Activated naive CD4-positive, alpha-beta T cell treated with anti-CD3 and anti-CD28 coated beads, Interleukin-2, amount 10 ng/mL, durations not matched to agents 7 days and 5 days (primary cell): Measurements from ENCODE around the gene ZNF282.
A peak's percentile ranks its signal among the peaks of the same experiment; 100 is the strongest.
"Not testable (repeated sequence)": the region's sequence is repeated elsewhere in the genome, so short reads cannot be mapped to it uniquely, and the experiment has no call there.

Experiments used
- CTCF ChIA-PET: fragments of 350-600 bp; sonication (Branson Sonifier 250); formaldehyde crosslinking; loops from one replicate; lab custom pipeline; 2021; ENCODE audit warnings: antibody characterized with exemption; lab: Charles Lee
- DNase-seq: peaks from one replicate; pipeline ENCODE4 v3.0.0-alpha.2; 2020
- H3K27ac Mint-ChIP-seq: one replicate; pipeline ENCODE4 v1.8.0; 2021; ENCODE audit warnings: mild to moderate bottlenecking, moderate library complexity, mixed read lengths
- H3K27me3 Mint-ChIP-seq: one replicate; pipeline ENCODE4 v1.8.0; 2021; ENCODE audit warnings: mild to moderate bottlenecking, mixed read lengths
- H3K36me3 Mint-ChIP-seq: one replicate; pipeline ENCODE4 v1.8.0; 2021; ENCODE audit warnings: mixed read lengths
- H3K4me1 Mint-ChIP-seq: one replicate; pipeline ENCODE4 v1.8.0; 2021; ENCODE audit warnings: mixed read lengths
- H3K4me3 Mint-ChIP-seq: one replicate; pipeline ENCODE4 v1.8.0; 2021; ENCODE audit warnings: mild to moderate bottlenecking, moderate library complexity, mixed read lengths
- H3K9me3 Mint-ChIP-seq: one replicate; pipeline ENCODE4 v1.8.0; 2021; ENCODE audit warnings: mixed read lengths

ZNF282 gene

GRCh38 chr7:149223761-149224160 is 28.4 kb downstream of the ZNF282 start:
- Mint-ChIP-seq H3K4me1 (no peaks in the 10 kb centered on the region), H3K27me3 (no peaks in the 10 kb centered on the region), H3K27ac (no peak overlapping the region), H3K4me3 (no peak overlapping the region), H3K36me3 (peaks cover 32% of the 10 kb centered on the region), H3K9me3 (no peaks in the 10 kb centered on the region)
- DNase-seq: no peak
- CTCF ChIA-PET: interaction anchor here (1.2 kb wide), 1 partner anchor 13 kb away, joined by 3 read pairs; no protein-coding TSS in a partner anchor

- CTCF ChIA-PET: interaction anchor here (1.2 kb wide), 1 partner anchor 14 kb away, joined by 3 read pairs; no protein-coding TSS in a partner anchor
- no peak for DNase-seq
- H3K27me3 Mint-ChIP-seq: no peaks in the 10 kb centered on the region
- no peaks in the 10 kb centered on the region for H3K9me3 Mint-ChIP-seq
- peaks cover 27% of the 10 kb centered on the region for H3K36me3 Mint-ChIP-seq
- no peak overlapping the region for H3K27ac Mint-ChIP-seq
- no peak overlapping the region for H3K4me3 Mint-ChIP-seq
- H3K4me1 Mint-ChIP-seq: no peaks in the 10 kb centered on the region
These were observed 29.0 kb downstream of the ZNF282 start for GRCh38 chr7:149224352-149224751.

- no peak overlapping the region for H3K27ac Mint-ChIP-seq
- peaks cover 21% of the 10 kb centered on the region for H3K36me3 Mint-ChIP-seq
- H3K4me3 Mint-ChIP-seq: no peak overlapping the region
- no peaks in the 10 kb centered on the region for H3K27me3 Mint-ChIP-seq
- no peaks in the 10 kb centered on the region for H3K9me3 Mint-ChIP-seq
- CTCF ChIA-PET: interaction anchor here (1.2 kb wide), 1 partner anchor 14 kb away, joined by 3 read pairs; no protein-coding TSS in a partner anchor
- no peak for DNase-seq
- H3K4me1 Mint-ChIP-seq: no peaks in the 10 kb centered on the region
These were observed 29.8 kb downstream of the ZNF282 start for GRCh38 chr7:149225106-149225505.

- CTCF ChIA-PET: no interaction called here
- H3K27me3 Mint-ChIP-seq: peaks cover under 1% of the 10 kb centered on the region
- H3K4me3 Mint-ChIP-seq: no peak overlapping the region
- no peak overlapping the region for H3K27ac Mint-ChIP-seq
- H3K36me3 Mint-ChIP-seq: peaks cover 21% of the 10 kb centered on the region
- no peaks in the 10 kb centered on the region for H3K4me1 Mint-ChIP-seq
- no peak for DNase-seq
- H3K9me3 Mint-ChIP-seq: no peaks in the 10 kb centered on the region
These were observed 30.3 kb downstream of the ZNF282 start for GRCh38 chr7:149225656-149226055.

- H3K27me3 Mint-ChIP-seq, H3K4me3 Mint-ChIP-seq, H3K27ac Mint-ChIP-seq, H3K4me1 Mint-ChIP-seq, DNase-seq, H3K9me3 Mint-ChIP-seq, CTCF ChIA-PET: not testable (repeated sequence)
- peaks cover 16% of the 10 kb centered on the region for H3K36me3 Mint-ChIP-seq
These were observed 31.0 kb downstream of the ZNF282 start for GRCh38 chr7:149226366-149226765.

GRCh38 chr7:149226840-149227494 is 31.6 kb downstream of the ZNF282 start:
- no peak for DNase-seq
- Mint-ChIP-seq H3K4me3 (no peak overlapping the region), H3K9me3 (no peaks in the 10 kb centered on the region), H3K27me3 (peaks cover 7% of the 10 kb centered on the region), H3K27ac (no peak overlapping the region), H3K4me1 (no peaks in the 10 kb centered on the region), H3K36me3 (peaks cover 11% of the 10 kb centered on the region)
- CTCF ChIA-PET: no interaction called here

GRCh38 chr7:149228831-149229471 is 33.6 kb downstream of the ZNF282 start:
- H3K36me3 Mint-ChIP-seq: peaks cover 9% of the 10 kb centered on the region
- no peak overlapping the region for H3K4me3 Mint-ChIP-seq
- no peaks in the 10 kb centered on the region for H3K9me3 Mint-ChIP-seq
- DNase-seq: no peak
- H3K27me3 Mint-ChIP-seq: peaks cover 20% of the 10 kb centered on the region
- CTCF ChIA-PET: interaction anchor here (0.8 kb wide), 1 partner anchor 14 kb away, joined by 4 read pairs; no protein-coding TSS in a partner anchor
- no peaks in the 10 kb centered on the region for H3K4me1 Mint-ChIP-seq
- no peak overlapping the region for H3K27ac Mint-ChIP-seq

GRCh38 chr7:149229526-149229925 is 34.2 kb downstream of the ZNF282 start:
- no peak overlapping the region for H3K27ac Mint-ChIP-seq
- no peak for DNase-seq
- H3K36me3 Mint-ChIP-seq: peaks cover 9% of the 10 kb centered on the region

GRCh38 chr7:149232362-149232761 is 37.0 kb downstream of the ZNF282 start:
- H3K27ac Mint-ChIP-seq: no peak overlapping the region
- DNase-seq: no peak
- no peaks in the 10 kb centered on the region for H3K9me3 Mint-ChIP-seq
- no peaks in the 10 kb centered on the region for H3K36me3 Mint-ChIP-seq
- H3K27me3 Mint-ChIP-seq: peaks cover 27% of the 10 kb centered on the region
- CTCF ChIA-PET: interaction anchor here (0.9 to 2.2 kb wide), 2 partner anchors 37 to 83 kb away, joined by 3 to 7 read pairs; partner anchors contain the start of gene ZNF282
- no peak overlapping the region for H3K4me3 Mint-ChIP-seq
- no peaks in the 10 kb centered on the region for H3K4me1 Mint-ChIP-seq

More at GRCh38 chr7:149229526-149229925, 34.2 kb downstream of the ZNF282 start:
- Mint-ChIP-seq H3K9me3 (no peaks in the 10 kb centered on the region), H3K4me3 (no peak overlapping the region), H3K27me3 (peaks cover 23% of the 10 kb centered on the region), H3K4me1 (no peaks in the 10 kb centered on the region)
- CTCF ChIA-PET: interaction anchor here (0.8 kb wide), 1 partner anchor 14 kb away, joined by 4 read pairs; no protein-coding TSS in a partner anchor

GRCh38 chr7:149233655-149234204 is 38.4 kb downstream of the ZNF282 start:
- H3K4me3 Mint-ChIP-seq, H3K36me3 Mint-ChIP-seq, H3K9me3 Mint-ChIP-seq, CTCF ChIA-PET, H3K4me1 Mint-ChIP-seq, H3K27ac Mint-ChIP-seq, DNase-seq: not testable (repeated sequence)
- peaks cover 27% of the 10 kb centered on the region for H3K27me3 Mint-ChIP-seq

- H3K4me3 Mint-ChIP-seq: no peak overlapping the region
- peaks cover 2% of the 10 kb centered on the region for H3K9me3 Mint-ChIP-seq
- peaks cover 32% of the 10 kb centered on the region for H3K4me1 Mint-ChIP-seq
- H3K27ac Mint-ChIP-seq: no peak overlapping the region
- peaks cover 20% of the 10 kb centered on the region for H3K27me3 Mint-ChIP-seq
- no peak for DNase-seq
- CTCF ChIA-PET: interaction anchor here (1.0 kb wide), 1 partner anchor 26 kb away, joined by 3 read pairs; no protein-coding TSS in a partner anchor
- peaks cover 8% of the 10 kb centered on the region for H3K36me3 Mint-ChIP-seq
These were observed 42.2 kb downstream of the ZNF282 start for GRCh38 chr7:149237502-149237901.

GRCh38 chr7:149238051-149238450 is 42.7 kb downstream of the ZNF282 start:
- Mint-ChIP-seq H3K9me3 (peaks cover 6% of the 10 kb centered on the region), H3K27me3 (peaks cover 15% of the 10 kb centered on the region), H3K36me3 (peaks cover 14% of the 10 kb centered on the region), H3K4me3 (peak overlapping the region; percentile 93), H3K27ac (no peak overlapping the region), H3K4me1 (peaks cover 34% of the 10 kb centered on the region)
- no peak for DNase-seq
- CTCF ChIA-PET: interaction anchor here (1.0 kb wide), 1 partner anchor 26 kb away, joined by 3 read pairs; no protein-coding TSS in a partner anchor

GRCh38 chr7:149239345-149240143 is 44.2 kb downstream of the ZNF282 start, which contains the start of gene ZNF212:
TSS of gene ZNF212 (plus strand) at chr7:149239651. CDS start at chr7:149239779, 128 bp downstream.
- CTCF ChIA-PET: interaction anchor here (1.0 kb wide), 1 partner anchor 386 kb away, joined by 3 read pairs; no protein-coding TSS in a partner anchor
- Mint-ChIP-seq H3K27me3 (peaks cover 8% of the 10 kb centered on the region), H3K27ac (peak within 1 kb of the TSS; percentile 88), H3K4me3 (peak within 1 kb of the TSS; percentile 93), H3K36me3 (peaks cover 15% of the 10 kb centered on the region), H3K4me1 (peaks cover 36% of the 10 kb centered on the region), H3K9me3 (peaks cover 6% of the 10 kb centered on the region)
- peak; percentile 91 for DNase-seq
